NB4 (cell line): ENCODE measurements around the gene SMIM1.

Experiments used
- DNase-seq: peaks from one replicate; pipeline ENCODE4 v3.0.0; 2010; ENCODE audit warnings: low read depth
- H3K4me3 ChIP-seq: one replicate; pipeline ENCODE4 v1.5.1; 2011; ENCODE audit warnings: mild to moderate bottlenecking, low read depth, low read length, moderate library complexity
- CTCF ChIP-seq: IDR thresholded peaks from one replicate; pipeline ENCODE4 v1.5.1; 2012; ENCODE audit warnings: low read depth, low read length
- MAX ChIP-seq: IDR thresholded peaks from 2 replicates; pipeline ENCODE4 v1.6.1; 2011; ENCODE audit warnings: low read depth, low read length
- MYC ChIP-seq: IDR thresholded peaks from 2 replicates; pipeline ENCODE4 v1.6.1; 2011; ENCODE audit warnings: low read depth, low read length
- POLR2A ChIP-seq: IDR thresholded peaks from 2 replicates; pipeline ENCODE4 v1.6.1; 2011; ENCODE audit warnings: mild to moderate bottlenecking; ENCODE audit not compliant: insufficient read length; ENCODE audit errors: extremely low read depth

SMIM1 gene

DNA sequence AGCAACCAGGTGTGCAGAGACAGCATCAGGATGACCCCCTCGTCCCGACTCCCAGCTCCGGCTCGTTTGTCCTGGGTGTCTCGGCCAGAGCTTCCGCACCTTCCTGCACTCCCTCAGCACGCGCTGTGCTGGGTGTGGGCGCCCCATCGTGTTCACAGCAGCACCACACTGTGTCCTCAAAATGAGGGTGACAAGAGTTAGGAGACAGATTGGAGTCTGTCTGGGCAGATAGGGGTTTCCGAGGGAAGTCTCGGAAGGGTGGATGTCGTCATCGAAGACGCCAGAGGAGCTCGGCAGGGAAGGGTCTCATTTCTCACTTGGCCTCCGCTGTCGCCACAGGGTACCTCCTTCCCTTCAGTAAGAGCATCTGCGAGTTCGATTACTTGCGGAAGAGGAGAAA is 16.2 kb upstream of the SMIM1 start:
- no peak for DNase-seq
- H3K4me3 ChIP-seq = no peak overlapping the region
- TF ChIP-seq MAX (no peak), CTCF (no peak), POLR2A (no peak), MYC (no peak)

- TF ChIP-seq MYC (no peak), MAX (no peak), POLR2A (no peak), CTCF (no peak)
- DNase-seq = no peak
- no peak overlapping the region for H3K4me3 ChIP-seq
These were observed 13.4 kb upstream of the SMIM1 start for GRCh38 chr1:3759164-3759563.

DNA sequence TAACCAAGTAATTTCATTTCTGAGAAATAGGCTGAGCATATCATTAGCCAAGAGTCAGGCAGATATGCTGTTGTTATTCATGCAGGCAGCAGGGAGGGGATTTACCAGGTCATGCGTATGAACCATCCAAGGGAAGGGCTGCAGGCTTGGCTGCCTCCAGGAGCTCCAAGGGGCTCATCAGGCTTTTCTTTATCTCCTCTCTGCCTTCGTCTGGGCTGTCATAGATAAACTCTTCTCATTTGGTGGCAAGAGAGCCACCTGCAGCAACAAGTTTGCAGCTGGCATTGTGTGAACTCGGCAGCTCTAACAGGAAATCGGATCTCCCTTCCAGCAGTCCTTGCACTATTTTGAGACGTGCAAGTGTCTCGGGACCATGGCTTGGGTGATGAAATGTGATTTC is 12.8 kb upstream of the SMIM1 start:
- H3K4me3 ChIP-seq = no peak overlapping the region
- DNase-seq = no peak
- TF ChIP-seq MYC (no peak), POLR2A (no peak)

DNA sequence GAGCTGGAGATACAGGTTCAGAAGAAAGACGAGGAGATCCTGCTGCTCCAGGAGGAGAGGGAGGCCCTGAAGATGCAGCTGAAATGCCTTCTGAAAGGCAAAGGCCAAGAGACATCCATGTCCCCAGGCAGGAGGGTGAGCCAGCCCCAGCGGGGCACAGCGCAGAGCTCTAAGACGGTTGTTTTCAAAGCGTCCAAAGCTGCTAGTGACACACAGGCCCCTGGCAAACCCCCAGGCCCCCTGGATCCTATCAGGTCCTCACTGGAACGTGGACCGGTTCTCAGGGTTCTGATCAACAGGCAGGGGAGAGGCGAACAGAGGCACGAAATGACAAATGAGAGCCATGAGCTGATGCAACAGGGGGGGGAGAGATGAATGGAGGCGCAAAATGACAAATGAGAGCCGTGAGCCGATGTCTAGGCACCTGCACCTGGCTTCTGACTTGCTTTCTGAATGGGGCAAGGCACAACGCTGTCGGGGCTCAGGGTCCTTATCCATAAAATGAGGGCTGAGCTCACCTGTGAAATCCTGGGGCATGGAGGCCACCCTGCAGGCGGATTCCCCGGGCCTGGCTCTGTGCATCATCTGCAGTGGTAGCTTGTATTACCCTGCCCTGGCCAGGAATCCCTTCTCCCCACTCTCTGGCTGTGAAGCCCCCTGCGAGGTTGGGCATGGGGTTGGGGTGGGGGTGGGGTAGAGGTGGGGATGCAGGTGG is 11.1 kb upstream of the SMIM1 start:
- no peak for DNase-seq
- H3K4me3 ChIP-seq = no peak overlapping the region
- no peak for TF ChIP-seq MYC
- no peak for TF ChIP-seq CTCF
- no peak for TF ChIP-seq MAX
- TF ChIP-seq POLR2A = no peak

- no peak for DNase-seq
- TF ChIP-seq MYC = no peak
- no peak for TF ChIP-seq POLR2A
- TF ChIP-seq CTCF = no peak
- no peak for TF ChIP-seq MAX
- H3K4me3 ChIP-seq = no peak overlapping the region
These were observed 10.2 kb upstream of the SMIM1 start for GRCh38 chr1:3762151-3762872.

DNA sequence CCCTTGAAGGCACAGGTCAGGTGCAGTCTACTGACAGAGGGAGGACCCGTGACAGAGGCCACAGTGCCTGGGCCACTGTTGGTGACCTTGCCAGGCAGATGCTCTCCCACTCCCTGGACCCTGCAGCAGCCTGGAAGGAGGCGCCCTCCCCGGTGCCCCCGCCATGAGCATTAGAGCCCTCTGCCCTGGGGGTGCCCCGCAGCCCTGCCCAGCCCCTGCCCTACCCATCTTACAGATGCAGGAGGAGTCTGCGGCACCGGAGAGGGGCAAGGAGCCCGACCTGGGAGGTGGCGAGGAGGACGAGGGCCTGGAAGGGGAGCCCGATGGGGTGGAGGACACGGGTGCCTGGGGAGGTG is 9.7 kb upstream of the SMIM1 start:
- TF ChIP-seq MYC (no peak), MAX (no peak), CTCF (no peak), POLR2A (no peak)
- no peak for DNase-seq
- no peak overlapping the region for H3K4me3 ChIP-seq
